AG04449 (cell line): ENCODE measurements around the gene TMEM72.

Source experiments
- CTCF ChIA-PET: fragments of 350-600 bp; formaldehyde crosslinking; extraction: SDS; loops from one replicate; lab custom pipeline; 2021; ENCODE audit warnings: antibody characterized with exemption; lab: Yijun Ruan, JAX
- POLR2A ChIA-PET: fragments of 400-600, 350-600 bp; formaldehyde crosslinking; extraction: SDS; loops from one replicate; lab custom pipeline; 2020; ENCODE audit warnings: antibody characterized with exemption, inconsistent platforms; lab: Yijun Ruan, JAX
- DNase-seq: peaks from one replicate; pipeline ENCODE4 v3.0.0-alpha.2; 2010; ENCODE audit warnings: low read depth, low spot score
- H3K4me3 ChIP-seq: 2 replicates; pipeline ENCODE4 v1.5.1; 2011; ENCODE audit warnings: low read depth, mild to moderate bottlenecking, control low read depth, low read length
- TF ChIP-seq, protein P1 (sequence below): IDR thresholded peaks from one replicate; pipeline ENCODE4 v1.5.1; 2011; ENCODE audit warnings: mild to moderate bottlenecking, moderate library complexity, low read length, control low read depth, inconsistent platforms; ENCODE audit not compliant: insufficient read depth; ENCODE audit errors: missing control alignments

Gene TMEM72

DNA sequence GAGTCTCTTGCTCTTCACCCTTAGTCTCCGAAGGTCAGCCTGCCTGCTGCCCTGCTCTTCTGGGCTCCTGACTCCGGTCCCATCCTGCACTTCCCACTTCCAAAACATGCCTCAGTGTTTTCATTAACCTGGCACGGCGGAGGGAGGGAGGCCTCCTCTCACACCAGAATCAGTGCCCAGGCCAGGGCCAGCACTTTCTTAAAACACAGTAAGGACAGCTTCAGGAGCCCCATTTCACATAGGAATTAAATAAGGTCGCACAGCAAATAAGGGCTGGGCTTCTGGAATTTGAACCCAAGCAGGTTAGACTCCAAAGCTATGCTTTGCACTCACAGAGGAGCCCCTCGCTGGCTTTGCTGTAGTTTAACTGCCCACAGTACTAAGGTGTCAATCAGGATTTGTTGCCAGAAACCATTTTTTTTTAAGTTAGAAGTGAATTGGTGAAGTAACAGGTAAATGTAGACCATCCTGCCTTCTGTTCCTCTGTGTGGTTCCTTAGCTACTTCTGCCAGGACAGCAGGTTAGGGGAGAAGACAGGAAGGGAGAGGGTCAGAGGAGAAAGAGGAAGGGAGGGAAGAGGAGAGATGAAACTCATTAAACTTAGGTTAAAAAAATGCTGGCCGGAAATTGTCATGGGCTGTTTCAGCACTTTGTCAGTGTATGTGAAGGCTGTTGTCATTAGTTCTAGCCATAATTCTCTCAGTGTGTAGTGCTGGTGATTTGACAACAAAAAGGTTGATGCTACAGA, 49.5 kb downstream of the TMEM72 start:
- ChIA-PET POLR2A (no interaction called here), CTCF (interaction anchor here (0.6 to 2.9 kb wide), 3 partner anchors 13 to 34 kb away, joined by 3 to 18 read pairs (median 4); no protein-coding TSS in a partner anchor)
- no peak for DNase-seq
- TF ChIP-seq, protein P1, sequence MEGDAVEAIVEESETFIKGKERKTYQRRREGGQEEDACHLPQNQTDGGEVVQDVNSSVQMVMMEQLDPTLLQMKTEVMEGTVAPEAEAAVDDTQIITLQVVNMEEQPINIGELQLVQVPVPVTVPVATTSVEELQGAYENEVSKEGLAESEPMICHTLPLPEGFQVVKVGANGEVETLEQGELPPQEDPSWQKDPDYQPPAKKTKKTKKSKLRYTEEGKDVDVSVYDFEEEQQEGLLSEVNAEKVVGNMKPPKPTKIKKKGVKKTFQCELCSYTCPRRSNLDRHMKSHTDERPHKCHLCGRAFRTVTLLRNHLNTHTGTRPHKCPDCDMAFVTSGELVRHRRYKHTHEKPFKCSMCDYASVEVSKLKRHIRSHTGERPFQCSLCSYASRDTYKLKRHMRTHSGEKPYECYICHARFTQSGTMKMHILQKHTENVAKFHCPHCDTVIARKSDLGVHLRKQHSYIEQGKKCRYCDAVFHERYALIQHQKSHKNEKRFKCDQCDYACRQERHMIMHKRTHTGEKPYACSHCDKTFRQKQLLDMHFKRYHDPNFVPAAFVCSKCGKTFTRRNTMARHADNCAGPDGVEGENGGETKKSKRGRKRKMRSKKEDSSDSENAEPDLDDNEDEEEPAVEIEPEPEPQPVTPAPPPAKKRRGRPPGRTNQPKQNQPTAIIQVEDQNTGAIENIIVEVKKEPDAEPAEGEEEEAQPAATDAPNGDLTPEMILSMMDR, result no peak
- H3K4me3 ChIP-seq, result no peak overlapping the region; the same call in 1 of the 2 replicates

DNA sequence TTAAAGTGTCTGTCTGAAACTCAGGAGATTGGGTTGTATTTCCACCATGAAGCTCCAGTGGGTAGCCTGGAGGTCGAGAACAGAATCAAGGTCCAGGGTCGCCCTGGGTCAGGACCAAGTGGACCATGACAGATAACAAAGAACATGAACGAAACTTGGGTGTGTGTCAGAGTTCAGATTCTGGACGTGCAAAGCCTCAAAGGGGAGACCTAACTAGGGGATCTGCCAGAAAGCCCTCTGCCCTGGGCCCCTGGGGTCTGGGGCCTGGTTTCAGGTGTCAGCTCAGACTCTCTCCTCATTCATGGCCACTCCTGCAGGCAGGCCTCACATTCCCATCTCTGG, 50.1 kb downstream of the TMEM72 start:
- no peak overlapping the region for H3K4me3 ChIP-seq
- TF ChIP-seq, protein P1, result no peak
- no peak for DNase-seq
- POLR2A ChIA-PET, result no interaction called here
- CTCF ChIA-PET, result interaction anchor here (0.6 to 2.9 kb wide), 4 partner anchors 12 to 34 kb away, joined by 3 to 18 read pairs (median 4); no protein-coding TSS in a partner anchor

DNA sequence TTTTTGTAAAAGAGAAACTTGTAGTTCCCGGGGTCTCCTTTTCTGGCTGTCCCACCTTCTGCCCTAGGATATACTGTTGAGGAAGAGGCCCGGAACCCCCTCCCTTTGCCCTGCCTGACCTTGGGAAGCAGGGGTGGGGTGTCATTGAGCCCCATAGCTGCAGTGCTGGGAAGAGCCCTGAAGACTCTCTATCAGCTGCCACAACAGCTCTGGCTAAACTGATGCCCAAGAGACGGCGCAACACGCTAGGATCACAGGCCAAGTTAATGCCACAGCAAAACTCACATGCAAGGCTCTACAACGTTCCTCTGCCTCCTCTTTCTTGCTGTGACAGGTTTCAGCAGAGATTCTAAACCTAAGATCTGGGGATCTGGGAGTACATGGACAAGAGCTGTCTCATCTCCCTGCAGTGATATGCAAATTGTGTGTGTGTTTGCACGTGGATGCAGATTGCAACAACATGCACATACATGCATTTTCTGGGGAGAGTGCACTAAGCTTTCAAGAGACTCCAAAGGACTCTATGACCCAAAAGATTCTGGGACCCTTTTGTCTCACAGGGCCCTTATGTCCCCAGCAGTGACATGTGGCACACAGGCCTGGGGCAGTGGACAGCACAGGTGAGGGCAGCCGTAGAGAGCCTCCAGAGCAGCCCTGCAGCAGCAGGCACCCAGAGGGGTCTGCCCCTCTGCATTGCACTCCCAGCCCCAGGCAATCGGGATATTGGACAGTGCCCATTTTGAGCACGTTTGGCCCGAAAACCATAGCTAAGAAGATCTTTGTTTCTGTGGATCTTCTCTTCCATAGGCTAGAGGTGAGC, 51.0 kb downstream of the TMEM72 start:
- POLR2A ChIA-PET, result no interaction called here

DNA sequence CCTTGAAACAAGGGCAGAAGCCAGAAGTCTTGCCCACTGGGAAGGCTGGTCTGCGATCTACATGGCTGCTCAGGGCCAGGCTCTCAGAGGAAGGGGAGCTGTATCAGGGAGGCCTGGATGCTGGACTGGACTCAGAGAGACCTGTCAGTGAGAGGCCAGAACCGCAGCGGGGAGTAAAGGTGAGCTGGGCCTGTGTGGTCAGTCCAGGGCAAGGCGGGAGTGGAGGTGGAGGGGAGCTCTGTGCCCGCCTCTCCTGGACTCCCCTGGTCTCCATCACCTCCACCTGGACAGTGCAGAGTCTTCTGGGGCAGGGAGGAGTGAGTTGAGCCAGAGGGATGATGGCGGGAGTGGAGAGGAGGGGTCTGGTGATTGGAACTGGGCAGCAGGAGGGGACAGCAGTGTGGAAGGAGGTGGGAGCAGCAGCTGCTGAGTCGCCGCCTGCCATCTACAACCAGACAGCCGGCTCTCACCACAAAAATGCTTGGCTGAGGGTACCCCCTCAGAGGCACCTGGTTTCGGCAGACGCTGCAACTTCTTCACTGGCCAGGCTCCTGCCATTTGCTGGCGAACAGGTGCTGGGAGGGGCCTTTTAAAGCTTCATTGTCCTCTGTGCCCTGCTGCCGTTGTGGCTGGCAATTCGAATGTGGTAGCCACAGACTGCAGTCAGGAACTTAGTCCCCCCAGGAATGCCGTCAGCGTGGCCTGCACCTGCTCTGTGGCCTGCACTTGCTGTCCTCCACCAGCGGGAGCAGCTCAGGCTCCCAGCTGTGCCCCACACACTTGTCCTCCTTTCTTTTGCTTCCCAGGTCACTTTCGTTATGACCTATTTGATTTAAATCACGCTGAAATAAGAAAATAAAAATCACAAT, 52.0 kb downstream of the TMEM72 start:
- ChIA-PET CTCF (interaction anchor here (1.0 to 6.9 kb wide), 4 partner anchors 10 to 40 kb away, joined by 4 to 51 read pairs (median 11); partner anchors contain the start of gene DEPP1), POLR2A (interaction anchor here (2.0 kb wide), 1 partner anchor 15 kb away, joined by 12 read pairs; the partner anchor contains the start of gene DEPP1)
- no peak overlapping the region for H3K4me3 ChIP-seq
- TF ChIP-seq, protein P1, result peak; percentile 21
- DNase-seq, result no peak

More for the DNA sequence above, 51.0 kb downstream of the TMEM72 start:
- CTCF ChIA-PET, result interaction anchor here (1.0 to 2.9 kb wide), 4 partner anchors 11 to 41 kb away, joined by 3 to 18 read pairs (median 4); no protein-coding TSS in a partner anchor
- no peak overlapping the region for H3K4me3 ChIP-seq
- DNase-seq, result no peak
- TF ChIP-seq, protein P1, result no peak

DNA sequence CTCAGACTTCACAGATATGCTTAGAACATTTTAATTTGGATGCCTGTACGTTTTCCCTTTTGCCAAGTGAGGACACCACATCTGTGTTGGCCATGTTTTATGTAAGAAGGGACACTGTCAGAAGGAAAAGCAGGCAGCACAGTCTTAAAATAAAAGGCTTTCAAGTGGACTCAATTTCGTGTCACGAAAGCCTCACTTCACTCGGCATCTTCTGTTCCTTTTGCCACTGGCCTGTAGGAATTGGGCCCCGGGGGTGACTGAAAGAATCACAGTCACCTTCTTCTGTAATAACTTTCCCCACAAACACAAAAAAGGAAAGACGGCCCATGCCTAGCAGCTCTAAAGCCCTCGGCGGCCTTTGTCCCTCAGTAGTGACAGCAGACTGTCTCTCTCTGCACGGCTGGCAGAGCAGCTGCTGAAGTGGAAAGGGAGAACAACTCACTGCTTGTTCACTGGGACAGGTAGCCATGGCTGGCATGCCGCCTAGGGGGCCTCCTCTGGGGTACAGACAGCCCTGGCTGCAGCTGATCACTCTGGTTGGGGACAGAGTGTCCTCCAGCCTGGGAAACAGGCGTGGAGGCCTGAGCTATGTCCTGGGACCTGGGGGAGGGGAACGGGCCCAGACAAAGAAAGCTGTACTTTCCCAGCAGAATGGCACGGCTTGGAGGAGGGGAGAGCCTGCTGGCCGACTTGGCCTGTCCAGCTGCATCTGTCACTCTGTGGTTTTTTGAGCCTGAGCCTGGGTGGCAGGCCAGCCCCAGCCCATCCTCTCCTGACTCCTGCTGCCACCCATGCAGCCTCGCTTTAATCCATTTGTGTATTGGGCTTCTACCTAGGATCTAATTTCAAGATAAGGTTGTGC, 52.9 kb downstream of the TMEM72 start:
- H3K4me3 ChIP-seq, result no peak overlapping the region
- TF ChIP-seq, protein P1, result no peak
- ChIA-PET CTCF (interaction anchor here (1.1 to 6.9 kb wide), 3 partner anchors 10 to 29 kb away, joined by 3 to 51 read pairs (median 4); partner anchors contain the start of gene DEPP1), POLR2A (interaction anchor here (2.0 kb wide), 1 partner anchor 14 kb away, joined by 12 read pairs; the partner anchor contains the start of gene DEPP1)
- DNase-seq, result no peak
